GM12878 (cell line): ENCODE measurements around the gene PRSS33. TPM values are rescaled to one million over a fixed set of nuclear protein-coding genes. Genes with fewer than 3 reads are reported as not detected.
A peak's percentile ranks its signal among the peaks of the same experiment; 100 is the strongest.

Source experiments
- BHLHE40 ChIP-seq, 2 experiments: fragments of 450-650 bp in 1 of 2; IDR thresholded peaks; 2 replicates each; pipeline ENCODE4 v1.6.1; 2011 to 2017; ENCODE audit warnings: low read depth in 2 of 2, borderline replicate concordance in 1 of 2, improper control_type of control experiment in 1 of 2, low read length in 1 of 2, mild to moderate bottlenecking in 1 of 2
- CBFB ChIP-seq: IDR thresholded peaks from 2 replicates; pipeline ENCODE4 v1.6.1; 2016; ENCODE audit warnings: antibody characterized with exemption, low read depth
- CEBPB ChIP-seq, 2 experiments: fragments of 150-350 bp in 1 of 2; IDR thresholded peaks; 2 replicates each; pipeline ENCODE4 v1.6.1; 2012 to 2014; ENCODE audit warnings: low read depth in 2 of 2, low read length in 2 of 2, borderline replicate concordance in 1 of 2, inconsistent platforms in 1 of 2
- DPF2 ChIP-seq: fragments of 450-650 bp; IDR thresholded peaks from 2 replicates; pipeline ENCODE4 v1.6.1; 2017; ENCODE audit warnings: mild to moderate bottlenecking
- ETV6 ChIP-seq, 2 experiments: fragments of 450-650 bp in 1 of 2; IDR thresholded peaks in 1 of 2; conservative IDR thresholded peaks in 1 of 2; 2 replicates each; pipeline ENCODE4 v1.6.1; 2014; ENCODE audit warnings: antibody characterized with exemption in 1 of 2, borderline replicate concordance in 1 of 2, low read depth in 1 of 2, mild to moderate bottlenecking in 1 of 2, moderate library complexity in 1 of 2
- MTA2 ChIP-seq: fragments of 450-650 bp; IDR thresholded peaks from 2 replicates; pipeline ENCODE4 v1.6.1; 2016; ENCODE audit warnings: low read depth, mild to moderate bottlenecking, moderate library complexity
- NR2C1 ChIP-seq: fragments of 450-650 bp; IDR thresholded peaks from 2 replicates; pipeline ENCODE4 v1.6.1; 2017; ENCODE audit warnings: antibody characterized with exemption, mild to moderate bottlenecking, moderate library complexity
- NR2C2 ChIP-seq: IDR thresholded peaks from 2 replicates; pipeline ENCODE4 v1.6.1; 2011; ENCODE audit warnings: borderline replicate concordance, low read depth; ENCODE audit not compliant: control insufficient read depth, insufficient read length
- POLR2AphosphoS2 ChIP-seq: IDR thresholded peaks from 2 replicates; pipeline ENCODE4 v1.6.1; 2011; ENCODE audit warnings: low read depth, mild to moderate bottlenecking, low read length, improper control_type of control experiment, moderate library complexity
- POU2F2 ChIP-seq: IDR thresholded peaks from 3 replicates; pipeline ENCODE4 v1.6.1; 2011; ENCODE audit warnings: low read depth, mild to moderate bottlenecking, low read length, borderline replicate concordance
- RCOR1 ChIP-seq: conservative IDR thresholded peaks from 2 replicates; pipeline ENCODE4 v1.6.1; 2012; ENCODE audit warnings: low read depth, low read length, improper control_type of control experiment
- SIN3A ChIP-seq: IDR thresholded peaks from 2 replicates; pipeline ENCODE4 v1.6.1; 2012; ENCODE audit warnings: low read depth, low read length, improper control_type of control experiment
- SIX5 ChIP-seq: IDR thresholded peaks from 2 replicates; pipeline ENCODE4 v1.6.1; 2011; ENCODE audit warnings: mild to moderate bottlenecking, low read depth, low read length, moderate library complexity; ENCODE audit not compliant: severe bottlenecking
- SMAD1 ChIP-seq: fragments of 450-650 bp; IDR thresholded peaks from 2 replicates; pipeline ENCODE4 v1.6.1; 2018; ENCODE audit warnings: mild to moderate bottlenecking, low read depth; ENCODE audit not compliant: partially characterized antibody
- SMARCA5 ChIP-seq: fragments of 450-650 bp; IDR thresholded peaks from 2 replicates; pipeline ENCODE4 v1.6.1; 2017; ENCODE audit warnings: mild to moderate bottlenecking
- SMC3 ChIP-seq: IDR thresholded peaks from 2 replicates; pipeline ENCODE4 v1.6.1; 2011; ENCODE audit warnings: low read length, improper control_type of control experiment, borderline replicate concordance
- SREBF1 ChIP-seq: IDR thresholded peaks from 2 replicates; pipeline ENCODE4 v1.6.1; 2012; ENCODE audit warnings: mild to moderate bottlenecking, low read length
- ZNF207 ChIP-seq: fragments of 450-650 bp; IDR thresholded peaks from 2 replicates; pipeline ENCODE4 v1.6.1; 2014; ENCODE audit warnings: antibody characterized with exemption, mild to moderate bottlenecking, borderline replicate concordance
- polyA plus RNA-seq, 11 experiments: library from polyadenylated mRNA; depleted of rRNA in 4 of 11; unstranded in 6 of 11; stranded (reverse) in 5 of 11; fragments of >200 nt; fragmentation: Nextera tagmentation in 4 of 11; fragmentation: Illumina TruSeq in 1 of 11; extraction: Ambion mirVana in 4 of 11; extraction: Trizol in 1 of 11; gene quantifications; 1 replicate in 1 of 11; 2 replicates in 10 of 11; pipeline versions ENCODE4 v1.2.1 to v1.2.3, GENCODE V29; 2011 to 2016; ENCODE audit warnings: inconsistent platforms in 2 of 11, missing spikeins in 2 of 11, low read depth in 1 of 11
- total RNA-seq, 4 experiments: library from RNA; depleted of rRNA in 3 of 4; stranded (reverse); fragments of >200 nt in 3 of 4; fragmentation: Illumina TruSeq in 1 of 4; extraction: Trizol in 1 of 4; gene quantifications; 2 replicates each; pipeline versions ENCODE4 v1.2.1 to v1.2.3, GENCODE V29; 2013 to 2021
- TF ChIP-seq, protein P1 (sequence below): fragments of 450-650 bp; conservative IDR thresholded peaks from 2 replicates; pipeline ENCODE4 v1.6.1; 2017; ENCODE audit warnings: mild to moderate bottlenecking, moderate library complexity
- TF ChIP-seq, protein P2 (sequence below): IDR thresholded peaks from 2 replicates; pipeline ENCODE4 v1.6.1; 2011; ENCODE audit warnings: borderline replicate concordance, low read depth, mild to moderate bottlenecking, moderate library complexity, low read length; ENCODE audit not compliant: insufficient read depth, poor library complexity, severe bottlenecking
- TF ChIP-seq, protein P3 (sequence below): IDR thresholded peaks from 2 replicates; pipeline ENCODE4 v1.6.1; 2012; ENCODE audit warnings: improper control_type of control experiment, low read depth, low read length; ENCODE audit not compliant: insufficient replicate concordance

The PRSS33 gene
- total and polyA plus RNA-seq, 10 of the 15 experiments (the other 5 are each of a cell fraction or from before 2014, with no cell fraction given): not detected

DNA sequence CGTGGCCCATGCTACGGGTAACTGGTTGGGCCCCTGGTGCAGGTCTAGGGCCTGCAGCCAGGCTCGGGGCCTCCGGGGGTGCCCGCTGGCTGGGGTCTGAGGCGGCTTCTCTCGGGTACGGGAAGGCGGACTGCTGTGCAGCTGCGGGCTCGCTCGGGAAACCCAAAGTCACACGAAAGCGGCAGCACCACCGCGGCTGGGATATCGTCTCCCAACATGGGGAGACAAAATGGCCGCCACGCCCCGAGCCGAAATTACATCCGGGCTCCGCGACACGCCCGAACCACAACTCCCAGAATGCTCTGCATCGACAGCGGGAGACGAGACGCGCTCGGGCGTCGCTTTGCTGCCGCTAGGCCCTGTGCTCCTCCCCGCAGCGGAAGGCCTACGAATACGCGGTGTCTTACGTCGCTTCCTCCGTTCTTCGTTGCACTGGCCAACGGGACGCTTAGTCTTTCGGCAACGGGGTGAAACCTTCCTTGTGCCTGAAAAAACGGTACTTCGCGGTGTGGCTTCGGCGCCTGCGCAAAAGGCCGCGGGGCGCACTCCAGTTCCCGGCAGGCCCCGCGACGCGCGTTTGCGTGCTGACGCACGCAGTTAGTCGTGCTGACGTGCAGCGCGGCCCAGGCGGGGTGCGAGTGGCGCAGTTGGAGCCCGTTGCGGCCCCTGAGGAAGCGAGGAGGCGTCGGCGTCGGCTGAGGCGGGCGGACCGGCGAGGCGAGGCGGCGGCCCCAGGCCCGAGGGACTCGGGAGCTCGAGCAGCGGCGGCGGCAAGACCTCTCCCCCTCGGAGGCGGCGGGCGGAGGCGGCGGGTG is 35.1 kb downstream of the PRSS33 start, which contains the start of gene SRRM2 (continued):
- TF ChIP-seq CBFB (peak; percentile 49; the same call in 1 of the 2 replicates), MTA2 (no peak), DPF2 (no peak; the same call in none of the 2 replicates), SMC3 (no peak), BHLHE40 (IDR thresholded peaks at IDR 0.05; ENCODE audit: borderline replicate concordance in 1 of 2, low read depth in 2 of 2, low read length in 1 of 2) (peak; percentile 28 to 64; a peak in 2 of 4 replicates), NR2C1 (peak; percentile 84), SMAD1 (no peak), POLR2AphosphoS2 (peak; percentile 72; the same call in 1 of the 2 replicates), SIN3A (peak; percentile 28; the same call in 1 of the 2 replicates), RCOR1 (no peak), NR2C2 (no peak), CEBPB (IDR thresholded peaks at IDR 0.05; ENCODE audit: borderline replicate concordance in 1 of 2, low read depth in 2 of 2, low read length in 2 of 2) (no peak), ZNF207 (peak; percentile 76), POU2F2 (peak; percentile 41; the same call in 1 of the 3 replicates), SIX5 (peak; percentile 77), SMARCA5 (peak; percentile 87), ETV6 (conservative IDR thresholded peaks at IDR 0.05 in 1 of 2, IDR thresholded peaks at IDR 0.05 in 1 of 2; ENCODE audit: borderline replicate concordance in 1 of 2, low read depth in 1 of 2) (no peak), SREBF1 (peak; percentile 64; the same call in 1 of the 2 replicates)
- TF ChIP-seq, protein P1, sequence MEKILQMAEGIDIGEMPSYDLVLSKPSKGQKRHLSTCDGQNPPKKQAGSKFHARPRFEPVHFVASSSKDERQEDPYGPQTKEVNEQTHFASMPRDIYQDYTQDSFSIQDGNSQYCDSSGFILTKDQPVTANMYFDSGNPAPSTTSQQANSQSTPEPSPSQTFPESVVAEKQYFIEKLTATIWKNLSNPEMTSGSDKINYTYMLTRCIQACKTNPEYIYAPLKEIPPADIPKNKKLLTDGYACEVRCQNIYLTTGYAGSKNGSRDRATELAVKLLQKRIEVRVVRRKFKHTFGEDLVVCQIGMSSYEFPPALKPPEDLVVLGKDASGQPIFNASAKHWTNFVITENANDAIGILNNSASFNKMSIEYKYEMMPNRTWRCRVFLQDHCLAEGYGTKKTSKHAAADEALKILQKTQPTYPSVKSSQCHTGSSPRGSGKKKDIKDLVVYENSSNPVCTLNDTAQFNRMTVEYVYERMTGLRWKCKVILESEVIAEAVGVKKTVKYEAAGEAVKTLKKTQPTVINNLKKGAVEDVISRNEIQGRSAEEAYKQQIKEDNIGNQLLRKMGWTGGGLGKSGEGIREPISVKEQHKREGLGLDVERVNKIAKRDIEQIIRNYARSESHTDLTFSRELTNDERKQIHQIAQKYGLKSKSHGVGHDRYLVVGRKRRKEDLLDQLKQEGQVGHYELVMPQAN: peak; percentile 83
- TF ChIP-seq, protein P2, sequence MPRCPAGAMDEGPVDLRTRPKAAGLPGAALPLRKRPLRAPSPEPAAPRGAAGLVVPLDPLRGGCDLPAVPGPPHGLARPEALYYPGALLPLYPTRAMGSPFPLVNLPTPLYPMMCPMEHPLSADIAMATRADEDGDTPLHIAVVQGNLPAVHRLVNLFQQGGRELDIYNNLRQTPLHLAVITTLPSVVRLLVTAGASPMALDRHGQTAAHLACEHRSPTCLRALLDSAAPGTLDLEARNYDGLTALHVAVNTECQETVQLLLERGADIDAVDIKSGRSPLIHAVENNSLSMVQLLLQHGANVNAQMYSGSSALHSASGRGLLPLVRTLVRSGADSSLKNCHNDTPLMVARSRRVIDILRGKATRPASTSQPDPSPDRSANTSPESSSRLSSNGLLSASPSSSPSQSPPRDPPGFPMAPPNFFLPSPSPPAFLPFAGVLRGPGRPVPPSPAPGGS: no peak
- TF ChIP-seq, protein P3, sequence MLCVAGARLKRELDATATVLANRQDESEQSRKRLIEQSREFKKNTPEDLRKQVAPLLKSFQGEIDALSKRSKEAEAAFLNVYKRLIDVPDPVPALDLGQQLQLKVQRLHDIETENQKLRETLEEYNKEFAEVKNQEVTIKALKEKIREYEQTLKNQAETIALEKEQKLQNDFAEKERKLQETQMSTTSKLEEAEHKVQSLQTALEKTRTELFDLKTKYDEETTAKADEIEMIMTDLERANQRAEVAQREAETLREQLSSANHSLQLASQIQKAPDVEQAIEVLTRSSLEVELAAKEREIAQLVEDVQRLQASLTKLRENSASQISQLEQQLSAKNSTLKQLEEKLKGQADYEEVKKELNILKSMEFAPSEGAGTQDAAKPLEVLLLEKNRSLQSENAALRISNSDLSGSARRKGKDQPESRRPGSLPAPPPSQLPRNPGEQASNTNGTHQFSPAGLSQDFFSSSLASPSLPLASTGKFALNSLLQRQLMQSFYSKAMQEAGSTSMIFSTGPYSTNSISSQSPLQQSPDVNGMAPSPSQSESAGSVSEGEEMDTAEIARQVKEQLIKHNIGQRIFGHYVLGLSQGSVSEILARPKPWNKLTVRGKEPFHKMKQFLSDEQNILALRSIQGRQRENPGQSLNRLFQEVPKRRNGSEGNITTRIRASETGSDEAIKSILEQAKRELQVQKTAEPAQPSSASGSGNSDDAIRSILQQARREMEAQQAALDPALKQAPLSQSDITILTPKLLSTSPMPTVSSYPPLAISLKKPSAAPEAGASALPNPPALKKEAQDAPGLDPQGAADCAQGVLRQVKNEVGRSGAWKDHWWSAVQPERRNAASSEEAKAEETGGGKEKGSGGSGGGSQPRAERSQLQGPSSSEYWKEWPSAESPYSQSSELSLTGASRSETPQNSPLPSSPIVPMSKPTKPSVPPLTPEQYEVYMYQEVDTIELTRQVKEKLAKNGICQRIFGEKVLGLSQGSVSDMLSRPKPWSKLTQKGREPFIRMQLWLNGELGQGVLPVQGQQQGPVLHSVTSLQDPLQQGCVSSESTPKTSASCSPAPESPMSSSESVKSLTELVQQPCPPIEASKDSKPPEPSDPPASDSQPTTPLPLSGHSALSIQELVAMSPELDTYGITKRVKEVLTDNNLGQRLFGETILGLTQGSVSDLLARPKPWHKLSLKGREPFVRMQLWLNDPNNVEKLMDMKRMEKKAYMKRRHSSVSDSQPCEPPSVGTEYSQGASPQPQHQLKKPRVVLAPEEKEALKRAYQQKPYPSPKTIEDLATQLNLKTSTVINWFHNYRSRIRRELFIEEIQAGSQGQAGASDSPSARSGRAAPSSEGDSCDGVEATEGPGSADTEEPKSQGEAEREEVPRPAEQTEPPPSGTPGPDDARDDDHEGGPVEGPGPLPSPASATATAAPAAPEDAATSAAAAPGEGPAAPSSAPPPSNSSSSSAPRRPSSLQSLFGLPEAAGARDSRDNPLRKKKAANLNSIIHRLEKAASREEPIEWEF: no peak
